IMR-90 (cell line): Measurements from ENCODE around the gene PKD1L1. TPM values are rescaled to one million over a fixed set of nuclear protein-coding genes. Genes with fewer than 3 reads are reported as not detected.

ENCODE experiments used
- ATAC-seq: fragments of 200-7000 bp; cut with Tn5 transposase; 2 replicates; pipeline ENCODE4 v1.9.1; 2020; ENCODE audit warnings: low read depth, mild to moderate bottlenecking, moderate library complexity
- BruUV-seq: library from RNA; stranded (reverse); fragments of 400-500 nt; replicated peaks from 2 replicates; lab custom pipeline; 2021; lab: Mats Ljungman, UMichigan
- CTCF ChIA-PET: fragments of 300-600 bp; formaldehyde crosslinking; extraction: SDS; loops from one replicate; lab custom pipeline; 2021; ENCODE audit warnings: antibody characterized with exemption; lab: Yijun Ruan, JAX
- POLR2A ChIA-PET: fragments of 300-600 bp; sonication (Branson Sonifier 250); formaldehyde crosslinking; loops from one replicate; lab custom pipeline; 2022; ENCODE audit warnings: antibody characterized with exemption; ENCODE audit not compliant: unreplicated experiment; lab: Charles Lee
- DNase-seq: peaks from one replicate; pipeline ENCODE4 v3.0.0; 2013
- H2AFZ ChIP-seq: replicated peaks from 2 replicates; pipeline ENCODE3; 2013; ENCODE audit warnings: low read length, mild to moderate bottlenecking; ENCODE audit not compliant: poor library complexity
- H2AK5ac ChIP-seq: 2 replicates; pipeline ENCODE4 v1.6.1; 2013; ENCODE audit warnings: low read depth, low read length, inconsistent platforms
- H2AK9ac ChIP-seq: replicated peaks from 2 replicates; pipeline ENCODE3; 2013; ENCODE audit warnings: mild to moderate bottlenecking, low read depth, low read length, moderate library complexity; ENCODE audit not compliant: poor library complexity
- H2BK120ac ChIP-seq: 2 replicates; pipeline ENCODE4 v1.6.1; 2013; ENCODE audit warnings: low read depth, low read length, inconsistent platforms
- H2BK15ac ChIP-seq: 3 replicates; pipeline ENCODE4 v1.6.1; 2013; ENCODE audit warnings: low read depth, low read length, inconsistent platforms
- H2BK20ac ChIP-seq: 2 replicates; pipeline ENCODE4 v1.6.1; 2013; ENCODE audit warnings: low read depth, mild to moderate bottlenecking, inconsistent platforms, low read length, moderate library complexity
- H2BK5ac ChIP-seq: 2 replicates; pipeline ENCODE4 v1.6.1; 2013; ENCODE audit warnings: mild to moderate bottlenecking, low read depth, low read length, inconsistent platforms; ENCODE audit not compliant: poor library complexity, severe bottlenecking
- H3K14ac ChIP-seq: replicated peaks from 2 replicates; pipeline ENCODE4 v1.6.1; 2013; ENCODE audit warnings: low read depth, low read length, inconsistent platforms
- H3K18ac ChIP-seq: 2 replicates; pipeline ENCODE4 v1.6.1; 2013; ENCODE audit warnings: low read depth, low read length, control low read depth
- H3K23ac ChIP-seq: 2 replicates; pipeline ENCODE4 v1.6.1; 2013; ENCODE audit warnings: low read depth, low read length, inconsistent platforms
- H3K27ac ChIP-seq: 2 replicates; pipeline ENCODE4 v1.5.1; 2013; ENCODE audit warnings: mild to moderate bottlenecking, control low read depth, low read length; ENCODE audit not compliant: insufficient read depth
- H3K27me3 ChIP-seq: 2 replicates; pipeline ENCODE4 v1.6.1; 2013; ENCODE audit warnings: low read length; ENCODE audit not compliant: control insufficient read depth, insufficient read depth
- H3K36me3 ChIP-seq: 2 replicates; pipeline ENCODE4 v1.6.1; 2013; ENCODE audit warnings: low read length, mixed read lengths; ENCODE audit not compliant: control insufficient read depth, insufficient read depth
- H3K4ac ChIP-seq: 2 replicates; pipeline ENCODE4 v1.6.1; 2013; ENCODE audit warnings: low read depth, low read length, inconsistent platforms
- H3K4me1 ChIP-seq: 2 replicates; pipeline ENCODE4 v1.6.1; 2013; ENCODE audit warnings: low read length, mixed read lengths; ENCODE audit not compliant: control insufficient read depth, insufficient read depth
- H3K4me2 ChIP-seq: 2 replicates; pipeline ENCODE4 v1.6.1; 2013; ENCODE audit warnings: low read depth, mild to moderate bottlenecking, control low read depth, low read length, moderate library complexity
- H3K4me3 ChIP-seq: 2 replicates; pipeline ENCODE4 v1.5.1; 2013; ENCODE audit warnings: low read depth, mild to moderate bottlenecking, control low read depth, low read length, moderate library complexity; ENCODE audit not compliant: insufficient read depth
- H3K56ac ChIP-seq: 2 replicates; pipeline ENCODE4 v1.6.1; 2013; ENCODE audit warnings: low read length, inconsistent platforms; ENCODE audit not compliant: insufficient read depth; ENCODE audit errors: extremely low read depth
- H3K79me1 ChIP-seq, 2 experiments: 2 replicates each; pipeline ENCODE4 v1.6.1; 2013; ENCODE audit warnings: low read length in 2 of 2, inconsistent platforms in 1 of 2, low read depth in 1 of 2
- H3K9ac ChIP-seq: 2 replicates; pipeline ENCODE4 v1.6.1; 2013; ENCODE audit warnings: low read depth, low read length, control low read depth
- H3K9me1 ChIP-seq: 2 replicates; pipeline ENCODE4 v1.6.1; 2013; ENCODE audit warnings: low read length, inconsistent platforms; ENCODE audit not compliant: insufficient read depth
- H3K9me3 ChIP-seq: 2 replicates; pipeline ENCODE4 v1.6.1; 2013; ENCODE audit warnings: low read length; ENCODE audit not compliant: control insufficient read depth, insufficient read depth
- H4K20me1 ChIP-seq: 2 replicates; pipeline ENCODE4 v1.6.1; 2013; ENCODE audit warnings: low read length, inconsistent platforms; ENCODE audit not compliant: insufficient read depth
- H4K5ac ChIP-seq: 2 replicates; pipeline ENCODE4 v1.6.1; 2013; ENCODE audit warnings: mild to moderate bottlenecking, low read depth, low read length, control low read depth
- H4K8ac ChIP-seq, 2 experiments: 2 replicates each; pipeline ENCODE4 v1.6.1; 2013; ENCODE audit warnings: low read depth in 2 of 2, low read length in 2 of 2, control low read depth in 1 of 2, inconsistent platforms in 1 of 2
- H4K91ac ChIP-seq: 2 replicates; pipeline ENCODE4 v1.6.1; 2013; ENCODE audit warnings: low read depth, low read length, inconsistent platforms; ENCODE audit not compliant: insufficient read depth
- BHLHE40 ChIP-seq: fragments of 150-350 bp; IDR thresholded peaks from 2 replicates; pipeline ENCODE4 v1.6.1; 2016; ENCODE audit warnings: mild to moderate bottlenecking, low read depth, low read length
- CEBPB ChIP-seq: IDR thresholded peaks from 2 replicates; pipeline ENCODE4 v1.6.1; 2012; ENCODE audit warnings: low read depth, low read length, improper control_type of control experiment
- CHD1 ChIP-seq: IDR thresholded peaks from 2 replicates; pipeline ENCODE4 v1.6.1; 2012; ENCODE audit warnings: low read depth, low read length, improper control_type of control experiment
- CTCF ChIP-seq: conservative IDR thresholded peaks from 2 replicates; pipeline ENCODE4 v1.5.1; 2012; ENCODE audit warnings: mild to moderate bottlenecking, low read depth, low read length, improper control_type of control experiment
- ELK1 ChIP-seq: fragments of 150-350 bp; IDR thresholded peaks from 2 replicates; pipeline ENCODE4 v1.6.1; 2016; ENCODE audit warnings: low read depth, mild to moderate bottlenecking, low read length, moderate library complexity, borderline replicate concordance
- FOS ChIP-seq: fragments of 150-350 bp; IDR thresholded peaks from 2 replicates; pipeline ENCODE4 v1.6.1; 2016; ENCODE audit warnings: low read depth, low read length
- MAFK ChIP-seq: IDR thresholded peaks from 2 replicates; pipeline ENCODE4 v1.6.1; 2012; ENCODE audit warnings: low read depth, low read length, improper control_type of control experiment
- MAZ ChIP-seq: IDR thresholded peaks from 2 replicates; pipeline ENCODE4 v1.6.1; 2012; ENCODE audit warnings: low read depth, mild to moderate bottlenecking, low read length, improper control_type of control experiment, moderate library complexity, borderline replicate concordance
- MXI1 ChIP-seq: IDR thresholded peaks from 2 replicates; pipeline ENCODE4 v1.6.1; 2012; ENCODE audit warnings: low read depth, mild to moderate bottlenecking, low read length, moderate library complexity, borderline replicate concordance
- NFE2L2 ChIP-seq: fragments of 150-350 bp; IDR thresholded peaks from 2 replicates; pipeline ENCODE4 v1.6.1; 2016; ENCODE audit warnings: low read depth, mild to moderate bottlenecking, low read length
- POLR2A ChIP-seq: IDR thresholded peaks from 2 replicates; pipeline ENCODE4 v1.6.1; 2012; ENCODE audit warnings: mild to moderate bottlenecking, low read depth, low read length
- RAD21 ChIP-seq: IDR thresholded peaks from 2 replicates; pipeline ENCODE4 v1.6.1; 2012; ENCODE audit warnings: low read length, improper control_type of control experiment
- RCOR1 ChIP-seq: IDR thresholded peaks from 2 replicates; pipeline ENCODE4 v1.6.1; 2012; ENCODE audit warnings: mild to moderate bottlenecking, low read length, improper control_type of control experiment; ENCODE audit not compliant: insufficient replicate concordance
- RFX5 ChIP-seq: IDR thresholded peaks from 2 replicates; pipeline ENCODE4 v1.8.0; 2012; ENCODE audit warnings: low read depth, mild to moderate bottlenecking, low read length, moderate library complexity
- SMC3 ChIP-seq: fragments of 150-350 bp; IDR thresholded peaks from 2 replicates; pipeline ENCODE4 v1.6.1; 2016; ENCODE audit warnings: low read depth, mild to moderate bottlenecking, antibody characterized with exemption, low read length, moderate library complexity
- USF2 ChIP-seq: fragments of 150-350 bp; IDR thresholded peaks from 2 replicates; pipeline ENCODE4 v1.6.1; 2017; ENCODE audit warnings: mild to moderate bottlenecking, antibody characterized with exemption, low read length, low read depth
- WGBS, 2 experiments: methylation state at CpG; one replicate each; pipeline versions ENCODE4 v1.1.5 to v1.1.7; 2013; ENCODE audit warnings: missing lambda C conversion rate in 2 of 2; ENCODE audit not compliant: insufficient read length in 1 of 2; ENCODE audit errors: extremely low coverage in 2 of 2; 5-methylcytosine and 5-hydroxymethylcytosine counted together
- dilution Hi-C: fragments of 300-500 bp; cut with HindIII; formaldehyde crosslinking; loops from one replicate; pipeline ENCODE4 v1.14.3; 2018; ENCODE audit warnings: low sequenced_read_pairs; ENCODE audit not compliant: unreplicated experiment
- in situ Hi-C: fragments of 300-500 bp; cut with MboI; formaldehyde crosslinking; loops from 3 replicates; pipeline ENCODE4 v1.14.3; 2019; ENCODE audit warnings: low sequenced_read_pairs, inconsistent platforms, mixed read lengths
- intact Hi-C: fragments of 100-400 bp; cut with micrococcal nuclease; formaldehyde crosslinking; loops from 2 replicates; pipeline ENCODE4 v1.10.0; 2022
- polyA plus RNA-seq, 3 experiments: library from polyadenylated mRNA; depleted of rRNA; stranded (reverse); fragments of >200 nt; gene quantifications; 2 replicates each; pipeline ENCODE4 v1.2.3, GENCODE V29; 2012; ENCODE audit warnings: low replicate concordance in 1 of 3
- total RNA-seq: library from RNA; depleted of rRNA; stranded (reverse); fragments of >200 nt; gene quantifications from 2 replicates; pipeline ENCODE4 v1.2.3, GENCODE V29; 2012

The PKD1L1 gene
- total and polyA plus RNA-seq, 2 of the 4 experiments (the other 2 are of a cell fraction) = under 0.01 to 0.15 TPM

- BruUV-seq = no TSS peak
- H3K4me1 ChIP-seq = peaks cover 4% of the 10 kb centered on the region
- no peak overlapping the region for H2BK120ac ChIP-seq
- no CpG with 5 or more reads among the region's 7 CpGs for WGBS, 2 experiments
- H4K91ac ChIP-seq = no peak overlapping the region
- H3K4me3 ChIP-seq = no peak overlapping the region
- no peaks in the 10 kb centered on the region for H3K27me3 ChIP-seq
- no peak overlapping the region for H2BK15ac ChIP-seq
- H2AFZ ChIP-seq = no peak overlapping the region
- no peak overlapping the region for H3K18ac ChIP-seq
- ChIA-PET POLR2A (no interaction called here), CTCF (no interaction called here)
- no peak overlapping the region for H2AK9ac ChIP-seq
- in situ Hi-C loops = loop anchor here (10.0 kb wide), 2 partner anchors 513 to 683 kb away; no protein-coding TSS in a partner anchor
- no peak overlapping the region for H4K8ac ChIP-seq
- H4K20me1 ChIP-seq = no peaks in the 10 kb centered on the region
- intact Hi-C loops = loop anchor here (10.0 kb wide), 2 partner anchors 363 to 683 kb away; partner anchors contain the start of gene TNS3
- H3K23ac ChIP-seq = no peak overlapping the region
- H3K9ac ChIP-seq = no peak overlapping the region
- no peak overlapping the region for H3K56ac ChIP-seq
- peaks cover 10% of the 10 kb centered on the region for H3K9me1 ChIP-seq
- TF ChIP-seq MXI1 (no peak), RCOR1 (no peak), CEBPB (no peak), CTCF (no peak), POLR2A (no peak), NFE2L2 (no peak), MAZ (no peak), RFX5 (no peak), SMC3 (no peak), FOS (no peak), RAD21 (no peak), BHLHE40 (no peak), USF2 (no peak), ELK1 (no peak), CHD1 (no peak), MAFK (no peak)
- no peak for ATAC-seq
- no peak overlapping the region for H4K5ac ChIP-seq
- H3K36me3 ChIP-seq = no peaks in the 10 kb centered on the region
- no peak overlapping the region for H2BK20ac ChIP-seq
- no peaks in the 10 kb centered on the region for H3K9me3 ChIP-seq
- dilution Hi-C loops = no loop called here
- no peak overlapping the region for H3K4me2 ChIP-seq
- H3K4ac ChIP-seq = no peak overlapping the region
- no peak overlapping the region for H3K14ac ChIP-seq
- H2BK5ac ChIP-seq = no peak overlapping the region
- DNase-seq = no peak
- H2AK5ac ChIP-seq = 0 out of 2 replicates have a peak overlapping the region, but pooled peaks have one; percentile 13
- H3K79me1 ChIP-seq = no peaks in the 10 kb centered on the region
- no peak overlapping the region for H3K27ac ChIP-seq
Measured at GRCh38 chr7:47947355-47947749, 914 bp downstream of the PKD1L1 start.
